SK-N-MC (cell line): Measurements from ENCODE around the gene BACH2.

Experiments
- EZH2 ChIP-seq: fragments of 200-600 bp; sonication (generic); IDR thresholded peaks from one replicate; pipeline ENCODE4 v1.6.1; 2017; ENCODE audit warnings: antibody characterized with exemption
- FOXP2 ChIP-seq: optimal IDR thresholded peaks from 2 replicates; pipeline ENCODE3; 2011; ENCODE audit warnings: mild to moderate bottlenecking, moderate library complexity; ENCODE audit not compliant: insufficient read depth; ENCODE audit errors: extremely low read length, control extremely low read depth
- POLR2AphosphoS5 ChIP-seq: IDR thresholded peaks from 2 replicates; pipeline ENCODE4 v1.6.1; 2012; ENCODE audit warnings: mild to moderate bottlenecking, low read depth, low read length, borderline replicate concordance

DNA sequence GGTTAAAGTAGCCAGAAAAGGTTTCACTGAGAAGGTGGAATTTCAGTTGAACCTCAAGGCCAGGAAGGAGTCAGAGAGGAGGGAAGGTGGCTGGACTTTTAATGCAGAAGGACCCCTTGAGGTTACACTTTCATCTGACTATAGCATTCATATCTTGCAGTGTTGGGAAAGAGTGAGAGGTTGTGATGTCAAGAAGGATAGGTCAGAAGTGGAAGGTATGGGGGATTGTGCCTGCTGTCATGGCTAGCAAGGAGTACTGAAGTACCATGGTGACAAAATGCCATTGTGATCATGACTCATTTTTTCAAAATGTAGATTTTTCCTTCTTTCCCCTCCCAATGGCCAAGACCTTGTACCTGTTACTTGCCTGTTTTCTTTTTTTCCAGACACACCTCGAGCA is 5.2 kb upstream of the BACH2 start:
- no peak for TF ChIP-seq POLR2AphosphoS5
- no peak for TF ChIP-seq EZH2
- TF ChIP-seq FOXP2, result no peak
